SK-N-SH (cell line): ENCODE results near the gene PRRX1. TPM values are rescaled to one million over a fixed set of nuclear protein-coding genes. Genes with fewer than 3 reads are reported as not detected.

Experiments used
- CTCF ChIA-PET: fragments of 300-600, 350-600 bp; formaldehyde crosslinking; extraction: SDS; loops from one replicate; lab custom pipeline; 2021; lab: Yijun Ruan, JAX
- POLR2A ChIA-PET: fragments of 350-600 bp; sonication (Branson Sonifier 250); formaldehyde crosslinking; extraction: SDS; loops from one replicate; lab custom pipeline; 2020; ENCODE audit warnings: antibody characterized with exemption, inconsistent platforms; lab: Yijun Ruan, JAX
- DNase-seq: peaks from one replicate; pipeline ENCODE4 v3.0.0; 2012
- H2AFZ ChIP-seq: fragments of 200-600 bp; sonication (generic); 2 replicates; pipeline ENCODE4 v1.8.1; 2016; ENCODE audit warnings: antibody characterized with exemption, mild to moderate bottlenecking, low read depth
- H3F3A ChIP-seq: fragments of 200-600 bp; sonication (generic); replicated peaks from 2 replicates; pipeline ENCODE3; 2016; ENCODE audit warnings: antibody characterized with exemption, mild to moderate bottlenecking; ENCODE audit not compliant: insufficient read depth
- H3K27ac ChIP-seq, 2 experiments: fragments of 200-500 bp in 1 of 2; fragments of 200-600 bp in 1 of 2; sonication (Bioruptor generic) in 1 of 2; sonication (generic), shearing (Covaris generic) in 1 of 2; 2 replicates each; pipeline versions ENCODE4 v1.5.1 to v1.6.1; 2014 to 2016; ENCODE audit warnings: low read depth in 2 of 2, inconsistent platforms in 1 of 2, low read length in 1 of 2, mild to moderate bottlenecking in 1 of 2, mixed read lengths in 1 of 2
- H3K27me3 ChIP-seq: fragments of 200-600 bp; sonication (generic), shearing (Covaris generic); 2 replicates; pipeline ENCODE4 v1.6.1; 2016; ENCODE audit warnings: mixed run types; ENCODE audit not compliant: insufficient read depth
- H3K36me3 ChIP-seq, 2 experiments: fragments of 200-500 bp in 1 of 2; fragments of 200-600 bp in 1 of 2; sonication (Bioruptor generic) in 1 of 2; sonication (generic) in 1 of 2; replicated peaks in 1 of 2; 2 replicates each; pipeline versions ENCODE3 to v1.5.1; 2014 to 2016; ENCODE audit warnings: low read length in 1 of 2, mild to moderate bottlenecking in 1 of 2; ENCODE audit not compliant: insufficient read depth in 2 of 2, control insufficient read depth in 1 of 2
- H3K4me1 ChIP-seq, 2 experiments: fragments of 200-500 bp in 1 of 2; fragments of 200-600 bp in 1 of 2; sonication (Bioruptor generic) in 1 of 2; sonication (generic), shearing (Covaris generic) in 1 of 2; 2 replicates each; pipeline versions ENCODE4 v1.5.1 to v1.6.1; 2014 to 2016; ENCODE audit warnings: low read depth in 1 of 2, low read length in 1 of 2, mixed run types in 1 of 2; ENCODE audit not compliant: insufficient read depth in 2 of 2, control insufficient read depth in 1 of 2
- H3K4me2 ChIP-seq: fragments of 200-600 bp; sonication (generic), shearing (Covaris generic); 2 replicates; pipeline ENCODE4 v1.6.1; 2017; ENCODE audit warnings: mixed run types
- H3K4me3 ChIP-seq, 2 experiments: fragments of 200-500 bp in 1 of 2; fragments of 200-600 bp in 1 of 2; sonication (Bioruptor generic) in 1 of 2; sonication (generic), shearing (Covaris generic) in 1 of 2; 2 replicates each; pipeline versions ENCODE4 v1.5.1 to v1.8.1; 2014 to 2016; ENCODE audit warnings: low read depth in 2 of 2, inconsistent platforms in 1 of 2, low read length in 1 of 2, mild to moderate bottlenecking in 1 of 2, mixed read lengths in 1 of 2, moderate library complexity in 1 of 2
- H3K79me2 ChIP-seq: fragments of 200-600 bp; sonication (generic); 2 replicates; pipeline ENCODE4 v1.8.1; 2017; ENCODE audit warnings: mild to moderate bottlenecking; ENCODE audit not compliant: insufficient read depth
- H3K9ac ChIP-seq: fragments of 200-600 bp; sonication (generic); 2 replicates; pipeline ENCODE4 v1.6.1; 2017; ENCODE audit warnings: mixed run types
- H3K9me2 ChIP-seq: fragments of 200-600 bp; sonication (generic); 2 replicates; pipeline ENCODE4 v1.6.1; 2017; ENCODE audit warnings: mixed run types
- H3K9me3 ChIP-seq: fragments of 200-600 bp; sonication (generic); 2 replicates; pipeline ENCODE4 v1.6.1; 2017; ENCODE audit warnings: mixed run types, mild to moderate bottlenecking, moderate library complexity
- H4K20me1 ChIP-seq: fragments of 200-600 bp; sonication (generic); 2 replicates; pipeline ENCODE4 v1.6.1; 2017; ENCODE audit warnings: mild to moderate bottlenecking, mixed run types; ENCODE audit not compliant: insufficient read depth
- EP300 ChIP-seq, 2 experiments: IDR thresholded peaks; 2 replicates each; pipeline versions ENCODE4 v1.4.0 to v1.6.1; 2012; ENCODE audit warnings: borderline replicate concordance in 1 of 2, low read depth in 1 of 2, low read length in 1 of 2
- FOSL2 ChIP-seq: IDR thresholded peaks from 2 replicates; pipeline ENCODE4 v1.4.0; 2012; ENCODE audit warnings: low read depth, mild to moderate bottlenecking, moderate library complexity, borderline replicate concordance
- FOXM1 ChIP-seq: IDR thresholded peaks from 2 replicates; pipeline ENCODE4 v1.4.0; 2012; ENCODE audit warnings: low read depth, mild to moderate bottlenecking
- JUND ChIP-seq: IDR thresholded peaks from 2 replicates; pipeline ENCODE4 v1.4.0; 2012
- MEF2A ChIP-seq: IDR thresholded peaks from 2 replicates; pipeline ENCODE4 v1.4.0; 2012; ENCODE audit warnings: low read depth, borderline replicate concordance
- NFIC ChIP-seq: IDR thresholded peaks from 2 replicates; pipeline ENCODE4 v1.4.0; 2012; ENCODE audit warnings: borderline replicate concordance
- POLR2AphosphoS5 ChIP-seq: IDR thresholded peaks from 2 replicates; pipeline ENCODE4 v1.6.1; 2012; ENCODE audit warnings: low read depth, low read length
- RCOR1 ChIP-seq: fragments of 150-350 bp; IDR thresholded peaks from 2 replicates; pipeline ENCODE4 v1.6.1; 2017; ENCODE audit warnings: antibody characterized with exemption, low read length
- RXRA ChIP-seq: IDR thresholded peaks from 2 replicates; pipeline ENCODE4 v1.4.0; 2012; ENCODE audit warnings: low read depth, mild to moderate bottlenecking, borderline replicate concordance
- SMC3 ChIP-seq: IDR thresholded peaks from 2 replicates; pipeline ENCODE4 v1.6.1; 2012; ENCODE audit warnings: low read depth, low read length, improper control_type of control experiment
- TCF12 ChIP-seq: IDR thresholded peaks from 2 replicates; pipeline ENCODE4 v1.4.0; 2012
- TEAD4 ChIP-seq: IDR thresholded peaks from 2 replicates; pipeline ENCODE4 v1.4.0; 2012; ENCODE audit warnings: mild to moderate bottlenecking, borderline replicate concordance; ENCODE audit not compliant: insufficient read depth
- YY1 ChIP-seq: IDR thresholded peaks from 2 replicates; pipeline ENCODE4 v1.4.0; 2012; ENCODE audit warnings: low read depth, mild to moderate bottlenecking
- WGBS: methylation state at CpG from one replicate; pipeline ENCODE4 v1.1.6; 2017; ENCODE audit warnings: low lambda C conversion rate; 5-methylcytosine and 5-hydroxymethylcytosine counted together
- polyA plus RNA-seq, 3 experiments: library from polyadenylated mRNA; depleted of rRNA; stranded (reverse); fragments of >200 nt; gene quantifications; 2 replicates each; pipeline ENCODE4 v1.2.3, GENCODE V29; 2012
- TF ChIP-seq, protein P1 (sequence below): fragments of 150-350 bp; IDR thresholded peaks from 2 replicates; pipeline ENCODE4 v1.6.1; 2016; ENCODE audit warnings: mild to moderate bottlenecking, low read depth, low read length
- TF ChIP-seq, protein P2 (sequence below): IDR thresholded peaks from 2 replicates; pipeline ENCODE4; 2012
- TF ChIP-seq, protein P3 (sequence below): IDR thresholded peaks from 2 replicates; pipeline ENCODE4 v1.4.0; 2012; ENCODE audit warnings: low read depth, borderline replicate concordance

PRRX1 gene
- polyA plus RNA-seq, 1 of the 3 experiments (the other 2 are of a cell fraction) = 356 TPM

GRCh38 chr1:170619241-170620028 is 44.5 kb upstream of the PRRX1 start:
- DNase-seq = no peak

DNA sequence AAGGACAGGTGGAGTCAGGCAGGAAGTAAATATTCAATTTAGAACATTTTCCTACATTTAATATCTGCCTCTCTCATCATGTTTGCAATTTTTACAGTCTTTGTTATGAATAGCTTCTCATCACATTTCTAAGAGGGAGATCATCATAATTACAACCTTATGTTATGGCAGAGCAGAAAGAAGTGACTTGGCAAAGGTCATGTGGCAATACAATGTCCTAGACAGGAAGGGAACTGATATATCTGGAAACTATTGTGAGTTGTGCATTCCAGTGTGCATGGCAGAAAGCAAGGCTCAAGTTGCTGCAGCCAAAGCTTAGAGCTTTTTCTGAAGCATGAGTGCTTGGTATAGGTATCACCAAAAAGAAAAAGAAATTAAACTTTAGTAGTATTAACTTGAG is 43.8 kb upstream of the PRRX1 start:
- H3K27ac ChIP-seq = peak overlapping the region; percentile 77 to 93
- DNase-seq = no peak

More at GRCh38 chr1:170619241-170620028, 44.5 kb upstream of the PRRX1 start:
- H4K20me1 ChIP-seq = no peaks in the 10 kb centered on the region
- H3K79me2 ChIP-seq = no peaks in the 10 kb centered on the region
- no peaks in the 10 kb centered on the region for H3K27me3 ChIP-seq
- peaks cover 7 to 10% of the 10 kb centered on the region in 2 experiments; a peak in 3 of 4 replicates for H3K4me1 ChIP-seq
- no peaks in the 10 kb centered on the region for H3K9me2 ChIP-seq
- ChIA-PET POLR2A (no interaction called here), CTCF (no interaction called here)
- H3K27ac ChIP-seq = peak overlapping the region; percentile 77 to 93
- H3K4me3 ChIP-seq = no peak overlapping the region
- no peaks in the 10 kb centered on the region for H3K36me3 ChIP-seq
- TF ChIP-seq SMC3 (no peak), NFIC (peak; percentile 72), RCOR1 (no peak), POLR2AphosphoS5 (no peak), RXRA (no peak), TCF12 (peak; percentile 17; the same call in 1 of the 2 replicates), YY1 (peak; percentile 82), MEF2A (no peak)
- TF ChIP-seq, protein P1, sequence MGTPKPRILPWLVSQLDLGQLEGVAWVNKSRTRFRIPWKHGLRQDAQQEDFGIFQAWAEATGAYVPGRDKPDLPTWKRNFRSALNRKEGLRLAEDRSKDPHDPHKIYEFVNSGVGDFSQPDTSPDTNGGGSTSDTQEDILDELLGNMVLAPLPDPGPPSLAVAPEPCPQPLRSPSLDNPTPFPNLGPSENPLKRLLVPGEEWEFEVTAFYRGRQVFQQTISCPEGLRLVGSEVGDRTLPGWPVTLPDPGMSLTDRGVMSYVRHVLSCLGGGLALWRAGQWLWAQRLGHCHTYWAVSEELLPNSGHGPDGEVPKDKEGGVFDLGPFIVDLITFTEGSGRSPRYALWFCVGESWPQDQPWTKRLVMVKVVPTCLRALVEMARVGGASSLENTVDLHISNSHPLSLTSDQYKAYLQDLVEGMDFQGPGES = no peak
- H3F3A ChIP-seq = peaks cover 35% of the 10 kb centered on the region
- 39% methylated on average over 7 of the region's 7 CpGs for WGBS
- peak overlapping the region; percentile 84 for H2AFZ ChIP-seq
- H3K4me2 ChIP-seq = peak overlapping the region; percentile 26; the same call in 1 of the 2 replicates
- no peak overlapping the region; the same call in 1 of the 2 replicates for H3K9ac ChIP-seq
- H3K9me3 ChIP-seq = peaks cover 12% of the 10 kb centered on the region; the same call in 1 of the 2 replicates

More for the DNA sequence above, 43.8 kb upstream of the PRRX1 start:
- ChIA-PET POLR2A (no interaction called here), CTCF (no interaction called here)
- H3F3A ChIP-seq = peaks cover 35% of the 10 kb centered on the region
- H3K9me3 ChIP-seq = peaks cover 12% of the 10 kb centered on the region; the same call in 1 of the 2 replicates
- no peak overlapping the region; the same call in 1 of the 2 replicates for H3K9ac ChIP-seq
- H3K4me1 ChIP-seq = peaks cover 7 to 10% of the 10 kb centered on the region in 2 experiments; a peak in 3 of 4 replicates
- no peak overlapping the region for H3K4me3 ChIP-seq
- H3K79me2 ChIP-seq = no peaks in the 10 kb centered on the region
- TF ChIP-seq JUND (peak; percentile 47), POLR2AphosphoS5 (no peak), FOXM1 (no peak), EP300 (IDR thresholded peaks at IDR 0.05; ENCODE audit: borderline replicate concordance in 1 of 2, low read depth in 1 of 2, low read length in 1 of 2) (peak in 1 of 2 experiments; percentile 78; a peak in 2 of 4 replicates), RXRA (peak; percentile 49; the same call in 1 of the 2 replicates), TEAD4 (peak; percentile 60; the same call in 1 of the 2 replicates), TCF12 (peak; percentile 96), NFIC (peak; percentile 32; the same call in 1 of the 2 replicates), FOSL2 (peak; percentile 18; the same call in 1 of the 2 replicates)
- TF ChIP-seq, protein P1 = no peak
- TF ChIP-seq, protein P2, sequence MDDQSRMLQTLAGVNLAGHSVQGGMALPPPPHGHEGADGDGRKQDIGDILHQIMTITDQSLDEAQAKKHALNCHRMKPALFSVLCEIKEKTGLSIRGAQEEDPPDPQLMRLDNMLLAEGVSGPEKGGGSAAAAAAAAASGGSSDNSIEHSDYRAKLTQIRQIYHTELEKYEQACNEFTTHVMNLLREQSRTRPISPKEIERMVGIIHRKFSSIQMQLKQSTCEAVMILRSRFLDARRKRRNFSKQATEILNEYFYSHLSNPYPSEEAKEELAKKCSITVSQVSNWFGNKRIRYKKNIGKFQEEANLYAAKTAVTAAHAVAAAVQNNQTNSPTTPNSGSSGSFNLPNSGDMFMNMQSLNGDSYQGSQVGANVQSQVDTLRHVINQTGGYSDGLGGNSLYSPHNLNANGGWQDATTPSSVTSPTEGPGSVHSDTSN = peak; percentile 62
- TF ChIP-seq, protein P3, sequence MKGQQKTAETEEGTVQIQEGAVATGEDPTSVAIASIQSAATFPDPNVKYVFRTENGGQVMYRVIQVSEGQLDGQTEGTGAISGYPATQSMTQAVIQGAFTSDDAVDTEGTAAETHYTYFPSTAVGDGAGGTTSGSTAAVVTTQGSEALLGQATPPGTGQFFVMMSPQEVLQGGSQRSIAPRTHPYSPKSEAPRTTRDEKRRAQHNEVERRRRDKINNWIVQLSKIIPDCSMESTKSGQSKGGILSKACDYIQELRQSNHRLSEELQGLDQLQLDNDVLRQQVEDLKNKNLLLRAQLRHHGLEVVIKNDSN = peak; percentile 36; the same call in 1 of the 2 replicates
- H2AFZ ChIP-seq = no peak overlapping the region
- no peaks in the 10 kb centered on the region for H3K36me3 ChIP-seq
- H3K27me3 ChIP-seq = no peaks in the 10 kb centered on the region
- no peaks in the 10 kb centered on the region for H3K9me2 ChIP-seq
- H4K20me1 ChIP-seq = no peaks in the 10 kb centered on the region
- H3K4me2 ChIP-seq = no peak overlapping the region; the same call in 1 of the 2 replicates
